ENCODE data around the gene CEL.

CEL gene

DNA sequence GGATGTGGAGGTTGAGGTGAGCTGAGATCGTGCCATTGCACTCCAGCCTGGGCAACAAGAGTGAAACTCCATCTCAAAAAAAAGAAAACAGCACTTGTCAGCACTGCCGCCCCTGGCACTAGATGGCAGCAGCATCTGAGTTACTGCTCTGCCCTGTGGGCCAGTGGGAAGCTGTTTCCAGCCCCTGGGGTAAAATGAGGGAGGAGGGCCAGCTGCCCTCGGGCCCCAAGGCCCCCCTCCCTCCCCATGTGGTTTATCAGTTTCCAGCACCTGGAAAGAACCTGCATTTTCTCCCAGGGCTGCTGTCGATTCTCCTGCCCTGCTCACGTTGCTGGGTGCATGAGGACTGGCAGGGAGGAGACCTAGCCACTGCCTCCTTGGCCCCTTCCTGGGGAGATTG lies 13.2 kb upstream of the CEL start:
- Histone ChIP-seq H3K4me1 (ENCODE audit: control insufficient read depth, insufficient read depth, low read length) (no peaks in the 10 kb centered on the region), H3K9me3 (ENCODE audit: control insufficient read depth, low read length) (no peaks in the 10 kb centered on the region), H3K9ac (ENCODE audit: low read length) (no peak overlapping the region), H3K4me3 (ENCODE audit: low read length) (no peak overlapping the region), H3K36me3 (ENCODE audit: control insufficient read depth, insufficient read depth, low read length, severe bottlenecking) (peaks cover 71% of the 10 kb centered on the region), H3K27me3 (replicated peaks; ENCODE audit: control insufficient read depth, insufficient read depth, low read length) (no peaks in the 10 kb centered on the region)
- peak; percentile 30 for DNase-seq (ENCODE audit: low read depth)

DNA sequence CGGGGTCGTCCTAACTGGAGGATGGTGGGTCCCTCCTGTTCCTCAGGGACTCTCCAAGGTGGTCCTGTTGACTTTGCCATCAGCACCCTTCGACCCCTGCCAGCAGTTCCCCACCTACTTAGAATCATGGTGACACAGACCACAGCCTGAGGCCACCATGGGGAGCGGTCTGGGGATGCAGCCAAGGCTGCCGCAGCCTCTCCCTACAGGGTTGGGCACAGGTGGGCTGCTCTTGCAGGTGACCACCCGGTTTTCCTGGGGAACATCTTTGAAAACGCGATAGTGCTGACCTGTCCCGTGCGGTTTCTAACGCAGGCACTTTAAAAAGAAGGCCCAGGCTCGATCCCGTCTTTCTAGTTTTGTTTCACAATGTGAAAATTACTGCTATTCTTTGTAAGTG lies 12.7 kb upstream of the CEL start:
- no peaks in the 10 kb centered on the region for H3K27me3 ChIP-seq (replicated peaks; ENCODE audit: control insufficient read depth, insufficient read depth, low read length)
- DNase-seq (ENCODE audit: low read depth): no peak
- no peaks in the 10 kb centered on the region for H3K4me1 ChIP-seq (ENCODE audit: control insufficient read depth, insufficient read depth, low read length)
- H3K36me3 ChIP-seq (ENCODE audit: control insufficient read depth, insufficient read depth, low read length, severe bottlenecking): peaks cover 71% of the 10 kb centered on the region
- no peaks in the 10 kb centered on the region for H3K9me3 ChIP-seq (ENCODE audit: control insufficient read depth, low read length)
- H3K4me3 ChIP-seq (ENCODE audit: low read length): no peak overlapping the region
- no peak overlapping the region for H3K9ac ChIP-seq (ENCODE audit: low read length)

DNA sequence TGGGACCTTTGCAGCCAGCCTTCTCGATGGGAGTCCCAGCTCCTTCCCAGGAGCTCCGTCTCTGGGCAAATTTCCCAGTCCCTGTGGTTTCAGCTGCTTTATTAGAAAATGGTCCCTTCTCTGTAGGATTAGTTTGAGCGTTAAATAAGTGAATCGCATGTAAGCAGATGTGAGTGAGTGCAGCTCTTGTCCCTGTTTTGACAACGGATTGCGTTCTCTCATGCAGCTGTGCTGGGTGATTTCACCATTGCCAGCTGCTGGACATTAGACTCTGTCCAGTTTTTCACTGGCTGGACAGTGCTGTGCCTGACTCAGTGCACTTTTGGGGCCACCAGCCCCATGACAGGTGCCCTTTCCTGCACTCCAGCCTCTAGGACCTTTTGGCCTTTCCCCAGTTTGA lies 11.6 kb upstream of the CEL start:
- Histone ChIP-seq H3K4me1 (ENCODE audit: control insufficient read depth, insufficient read depth, low read length) (peaks cover 2% of the 10 kb centered on the region), H3K4me3 (ENCODE audit: low read length) (no peak overlapping the region), H3K36me3 (ENCODE audit: control insufficient read depth, insufficient read depth, low read length, severe bottlenecking) (peaks cover 70% of the 10 kb centered on the region), H3K9me3 (ENCODE audit: control insufficient read depth, low read length) (no peaks in the 10 kb centered on the region), H3K27me3 (replicated peaks; ENCODE audit: control insufficient read depth, insufficient read depth, low read length) (no peaks in the 10 kb centered on the region), H3K9ac (ENCODE audit: low read length) (no peak overlapping the region)
- no peak for DNase-seq (ENCODE audit: low read depth)

DNA sequence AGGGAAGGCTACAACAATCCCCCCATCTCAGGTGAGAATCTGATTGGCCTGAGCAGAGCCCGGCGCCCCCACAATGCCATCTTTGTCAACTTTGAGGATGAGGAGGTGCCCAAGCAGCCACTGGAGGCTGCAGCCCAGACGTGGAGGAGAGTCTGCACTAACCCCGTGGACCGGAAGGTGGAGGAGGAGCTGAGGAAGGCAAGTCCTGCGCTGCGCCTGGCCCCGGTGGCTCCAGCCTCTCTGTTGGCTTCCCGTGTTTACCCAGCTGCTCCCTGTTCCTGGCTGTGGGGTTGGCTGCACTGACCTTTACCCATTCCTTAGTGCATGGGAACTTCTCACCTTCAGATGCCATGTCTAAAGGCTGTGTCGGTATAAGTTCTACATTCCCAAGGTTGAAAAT lies 11.0 kb upstream of the CEL start:
- H3K9me3 ChIP-seq (ENCODE audit: control insufficient read depth, low read length): no peaks in the 10 kb centered on the region
- no peak overlapping the region for H3K4me3 ChIP-seq (ENCODE audit: low read length)
- H3K9ac ChIP-seq (ENCODE audit: low read length): no peak overlapping the region
- no peak for DNase-seq (ENCODE audit: low read depth)
- no peaks in the 10 kb centered on the region for H3K27me3 ChIP-seq (replicated peaks; ENCODE audit: control insufficient read depth, insufficient read depth, low read length)
- peaks cover 2% of the 10 kb centered on the region for H3K4me1 ChIP-seq (ENCODE audit: control insufficient read depth, insufficient read depth, low read length)
- peaks cover 72% of the 10 kb centered on the region for H3K36me3 ChIP-seq (ENCODE audit: control insufficient read depth, insufficient read depth, low read length, severe bottlenecking)

DNA sequence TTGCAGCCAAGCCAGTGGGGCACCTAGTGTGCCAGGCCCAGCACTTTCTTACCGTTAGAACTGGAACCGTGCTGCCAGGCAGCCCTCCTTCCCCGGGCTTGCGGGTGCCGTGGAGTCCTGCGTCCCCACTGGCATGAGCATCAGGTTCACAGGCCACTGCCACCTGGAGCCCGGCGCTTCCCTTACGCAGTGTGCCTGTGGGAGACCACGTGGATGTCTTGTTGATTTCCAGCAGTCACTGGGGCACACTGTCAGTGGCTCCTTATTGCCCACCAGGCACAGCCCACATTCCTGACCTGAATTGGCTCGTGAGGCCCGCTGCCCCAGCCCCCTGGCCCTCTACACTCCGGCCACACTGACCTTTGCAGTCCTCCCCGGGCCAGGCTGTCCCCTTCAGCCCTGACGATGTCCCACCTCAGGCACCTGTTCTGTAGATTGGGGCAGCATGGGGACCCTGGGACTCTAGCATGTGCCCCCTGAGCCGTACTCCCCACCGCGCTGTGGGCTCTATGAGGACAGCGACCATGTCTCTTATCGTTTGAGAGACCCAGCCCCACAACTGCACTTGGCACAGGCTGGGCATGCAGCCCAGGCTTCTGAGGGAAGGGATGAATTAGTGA lies 10.4 kb upstream of the CEL start:
- no peaks in the 10 kb centered on the region for H3K27me3 ChIP-seq (replicated peaks; ENCODE audit: control insufficient read depth, insufficient read depth, low read length)
- H3K4me1 ChIP-seq (ENCODE audit: control insufficient read depth, insufficient read depth, low read length): peaks cover 2% of the 10 kb centered on the region
- no peak overlapping the region for H3K9ac ChIP-seq (ENCODE audit: low read length)
- DNase-seq (ENCODE audit: low read depth): no peak
- H3K9me3 ChIP-seq (ENCODE audit: control insufficient read depth, low read length): no peaks in the 10 kb centered on the region
- H3K36me3 ChIP-seq (ENCODE audit: control insufficient read depth, insufficient read depth, low read length, severe bottlenecking): peaks cover 74% of the 10 kb centered on the region
- no peak overlapping the region for H3K4me3 ChIP-seq (ENCODE audit: low read length)

DNA sequence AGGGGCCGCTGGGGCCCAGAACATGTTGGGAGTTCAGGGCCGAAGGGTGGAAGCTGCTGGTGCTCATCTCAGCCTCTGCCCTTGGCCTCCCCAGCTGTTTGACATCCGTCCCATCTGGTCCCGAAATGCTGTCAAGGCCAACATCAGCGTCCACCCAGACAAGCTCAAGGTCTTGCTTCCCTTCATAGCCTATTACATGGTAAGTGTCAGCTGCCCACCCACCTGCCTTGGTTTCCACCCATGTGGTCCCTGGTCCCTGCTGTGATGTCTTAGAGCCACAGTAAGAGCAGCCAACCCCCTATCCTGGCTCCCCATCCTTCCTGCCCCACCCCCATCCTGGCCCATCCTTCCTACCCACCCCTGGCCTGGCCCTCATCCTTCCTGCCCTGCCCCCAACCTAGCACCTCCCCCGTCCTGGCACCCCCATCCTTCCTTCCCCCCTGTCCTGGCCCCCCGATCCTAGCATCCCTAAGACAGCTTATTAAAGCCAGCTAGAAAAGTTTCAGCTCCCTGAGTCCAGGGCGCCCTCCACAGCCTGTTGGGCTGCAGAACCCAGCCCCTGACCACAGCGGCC lies 9.7 kb upstream of the CEL start:
- no peak for DNase-seq (ENCODE audit: low read depth)
- peaks cover 2% of the 10 kb centered on the region for H3K4me1 ChIP-seq (ENCODE audit: control insufficient read depth, insufficient read depth, low read length)
- no peaks in the 10 kb centered on the region for H3K9me3 ChIP-seq (ENCODE audit: control insufficient read depth, low read length)
- H3K36me3 ChIP-seq (ENCODE audit: control insufficient read depth, insufficient read depth, low read length, severe bottlenecking): peaks cover 74% of the 10 kb centered on the region
- H3K9ac ChIP-seq (ENCODE audit: low read length): no peak overlapping the region
- no peaks in the 10 kb centered on the region for H3K27me3 ChIP-seq (replicated peaks; ENCODE audit: control insufficient read depth, insufficient read depth, low read length)
- H3K4me3 ChIP-seq (ENCODE audit: low read length): no peak overlapping the region

DNA sequence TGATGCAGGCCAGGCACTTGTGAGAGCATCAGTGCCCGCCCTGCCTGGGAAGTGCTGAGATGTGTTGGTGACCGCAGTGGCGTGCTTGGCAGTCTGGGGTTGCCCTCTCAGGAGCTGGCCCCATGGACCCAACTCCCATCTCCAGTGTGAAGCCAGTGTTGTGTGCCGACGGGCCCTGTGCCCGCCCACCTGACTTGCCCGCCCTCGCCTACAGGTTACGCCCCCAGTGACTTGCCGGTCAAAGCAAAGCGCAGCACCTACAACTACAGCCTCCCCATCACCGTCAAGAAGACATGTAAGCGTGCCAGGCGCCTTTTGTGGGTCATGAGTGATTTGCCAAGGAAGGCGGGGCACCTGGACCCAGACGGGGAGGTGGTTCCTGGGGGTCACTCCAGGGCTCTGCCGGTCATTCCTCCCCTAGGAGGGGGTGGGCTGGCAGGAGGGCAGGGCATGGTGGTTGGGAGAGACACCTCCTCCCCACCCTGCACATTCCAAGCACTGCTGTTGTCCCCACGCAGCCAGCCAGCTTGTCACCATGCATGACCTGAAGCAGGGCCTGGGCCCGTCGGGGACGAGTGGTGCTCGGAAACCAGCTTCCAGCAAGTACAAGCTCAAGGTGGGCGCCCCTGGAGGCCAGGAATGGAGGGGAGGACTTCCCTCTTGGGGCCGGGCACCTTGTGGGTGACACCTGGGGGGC lies 7.4 kb upstream of the CEL start:
- Histone ChIP-seq H3K4me3 (ENCODE audit: low read length) (no peak overlapping the region), H3K4me1 (ENCODE audit: control insufficient read depth, insufficient read depth, low read length) (peaks cover 2% of the 10 kb centered on the region), H3K9ac (ENCODE audit: low read length) (no peak overlapping the region), H3K9me3 (ENCODE audit: control insufficient read depth, low read length) (no peaks in the 10 kb centered on the region), H3K36me3 (ENCODE audit: control insufficient read depth, insufficient read depth, low read length, severe bottlenecking) (peaks cover 71% of the 10 kb centered on the region), H3K27me3 (replicated peaks; ENCODE audit: control insufficient read depth, insufficient read depth, low read length) (no peaks in the 10 kb centered on the region)
- no peak for DNase-seq (ENCODE audit: low read depth)

DNA sequence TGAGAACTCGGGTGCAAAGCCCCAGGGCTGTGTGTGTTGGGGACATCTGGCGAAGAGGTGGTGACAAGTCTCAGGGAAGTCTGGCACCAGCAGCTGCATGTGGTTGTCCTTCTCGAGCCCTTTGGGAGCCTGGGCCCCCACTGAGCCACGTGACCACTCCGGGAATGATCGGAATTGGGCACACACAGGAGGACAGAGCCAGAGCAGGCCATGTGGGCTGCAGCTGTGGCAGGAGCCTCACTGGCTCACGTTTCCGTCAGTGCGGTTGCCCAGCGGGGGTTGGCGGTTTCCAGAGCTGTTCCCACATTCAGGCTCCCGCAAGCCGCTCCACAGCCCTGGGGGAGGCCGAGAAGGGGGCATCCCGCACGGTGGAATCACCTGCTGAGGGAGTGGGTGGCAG lies 6.8 kb upstream of the CEL start:
- DNase-seq (ENCODE audit: low read depth): peak; percentile 87
- Histone ChIP-seq H3K9me3 (ENCODE audit: control insufficient read depth, low read length) (no peaks in the 10 kb centered on the region), H3K27me3 (replicated peaks; ENCODE audit: control insufficient read depth, insufficient read depth, low read length) (no peaks in the 10 kb centered on the region), H3K4me1 (ENCODE audit: control insufficient read depth, insufficient read depth, low read length) (peaks cover 2% of the 10 kb centered on the region), H3K36me3 (ENCODE audit: control insufficient read depth, insufficient read depth, low read length, severe bottlenecking) (peaks cover 68% of the 10 kb centered on the region), H3K4me3 (ENCODE audit: low read length) (no peak overlapping the region), H3K9ac (ENCODE audit: low read length) (no peak overlapping the region)

DNA sequence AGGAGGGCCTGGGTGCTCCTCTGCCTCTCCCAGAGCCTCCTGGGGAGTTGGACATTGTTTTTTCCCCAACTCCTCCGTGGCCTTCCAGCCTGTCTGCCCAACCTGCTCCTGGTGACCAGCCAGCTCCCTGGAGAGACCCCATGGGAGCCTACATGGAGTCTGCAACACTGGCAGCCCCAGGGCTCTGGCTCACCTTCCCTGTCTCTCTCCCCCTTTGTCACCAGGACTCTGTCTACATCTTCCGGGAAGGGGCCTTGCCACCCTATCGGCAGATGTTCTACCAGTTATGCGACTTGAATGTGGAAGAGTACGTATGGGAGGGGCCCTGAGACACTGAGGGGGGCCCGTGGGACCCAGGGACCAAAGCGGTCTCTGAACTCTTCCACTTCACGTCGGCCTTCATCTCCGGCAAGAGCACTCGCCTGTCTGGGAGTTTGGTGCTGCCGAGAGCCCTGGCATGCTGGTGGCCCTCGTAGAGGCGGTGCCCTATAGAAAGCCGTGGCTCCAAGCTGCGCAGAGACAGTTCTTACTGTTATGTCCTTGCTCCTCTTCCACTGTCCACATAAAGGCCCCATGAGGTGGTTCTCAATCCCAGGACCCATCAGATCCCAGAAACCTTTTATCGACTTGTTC lies 5.9 kb upstream of the CEL start:
- Histone ChIP-seq H3K4me3 (ENCODE audit: low read length) (no peak overlapping the region), H3K9me3 (ENCODE audit: control insufficient read depth, low read length) (no peaks in the 10 kb centered on the region), H3K27me3 (replicated peaks; ENCODE audit: control insufficient read depth, insufficient read depth, low read length) (no peaks in the 10 kb centered on the region), H3K36me3 (ENCODE audit: control insufficient read depth, insufficient read depth, low read length, severe bottlenecking) (peaks cover 59% of the 10 kb centered on the region), H3K4me1 (ENCODE audit: control insufficient read depth, insufficient read depth, low read length) (peaks cover 2% of the 10 kb centered on the region), H3K9ac (ENCODE audit: low read length) (no peak overlapping the region)
- no peak for DNase-seq (ENCODE audit: low read depth)

DNA sequence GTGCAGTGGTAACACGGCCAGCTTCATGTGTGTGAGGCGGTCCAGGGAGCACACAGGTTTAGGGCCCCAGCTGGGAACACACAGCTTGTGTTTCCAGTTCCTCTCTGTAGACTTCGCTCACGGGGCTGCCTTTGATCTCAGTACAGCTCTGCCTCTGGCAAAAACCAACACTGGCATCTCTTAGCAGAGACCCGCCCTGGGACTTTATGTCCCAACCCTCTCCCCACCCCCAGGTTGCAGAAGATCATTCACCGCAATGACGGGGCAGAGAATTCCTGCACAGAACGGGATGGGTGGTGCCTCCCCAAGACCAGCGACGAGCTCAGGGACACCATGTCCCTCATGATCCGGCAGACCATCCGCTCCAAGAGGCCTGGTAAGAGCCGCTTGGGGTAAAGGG lies 5.2 kb upstream of the CEL start:
- Histone ChIP-seq H3K4me1 (ENCODE audit: control insufficient read depth, insufficient read depth, low read length) (peaks cover 8% of the 10 kb centered on the region), H3K9me3 (ENCODE audit: control insufficient read depth, low read length) (no peaks in the 10 kb centered on the region), H3K4me3 (ENCODE audit: low read length) (no peak overlapping the region), H3K27me3 (replicated peaks; ENCODE audit: control insufficient read depth, insufficient read depth, low read length) (no peaks in the 10 kb centered on the region), H3K36me3 (ENCODE audit: control insufficient read depth, insufficient read depth, low read length, severe bottlenecking) (peaks cover 53% of the 10 kb centered on the region), H3K9ac (ENCODE audit: low read length) (no peak overlapping the region)
- DNase-seq (ENCODE audit: low read depth): no peak

DNA sequence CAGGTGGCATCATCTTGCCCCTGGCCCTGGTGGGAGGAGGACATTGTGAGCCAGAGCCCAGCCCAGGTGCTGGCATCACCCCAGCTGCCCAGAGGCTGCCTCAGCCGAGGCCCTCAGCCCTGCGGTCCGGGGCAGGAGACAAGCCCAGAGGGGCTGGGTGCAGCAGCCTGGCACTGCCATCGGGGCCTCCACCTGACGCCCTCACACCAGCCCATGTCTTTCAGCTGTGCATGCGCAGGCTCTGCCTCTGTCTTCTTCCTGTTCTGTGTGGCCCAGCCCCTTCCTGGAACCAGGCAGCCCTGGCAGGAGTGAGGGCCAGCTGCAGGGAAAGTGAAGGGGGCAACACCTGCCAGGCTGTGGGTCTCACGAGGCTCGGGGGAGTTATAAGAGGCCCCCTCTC lies 4.8 kb upstream of the CEL start:
- no peaks in the 10 kb centered on the region for H3K27me3 ChIP-seq (replicated peaks; ENCODE audit: control insufficient read depth, insufficient read depth, low read length)
- no peaks in the 10 kb centered on the region for H3K9me3 ChIP-seq (ENCODE audit: control insufficient read depth, low read length)
- H3K9ac ChIP-seq (ENCODE audit: low read length): no peak overlapping the region
- no peak for DNase-seq (ENCODE audit: low read depth)
- peaks cover 48% of the 10 kb centered on the region for H3K36me3 ChIP-seq (ENCODE audit: control insufficient read depth, insufficient read depth, low read length, severe bottlenecking)
- H3K4me3 ChIP-seq (ENCODE audit: low read length): no peak overlapping the region
- H3K4me1 ChIP-seq (ENCODE audit: control insufficient read depth, insufficient read depth, low read length): peaks cover 8% of the 10 kb centered on the region
